Thyroid gland (tissue), 4 donors: ENCODE results near the gene XYLB.

Experiments
- CTCF ChIP-seq, 6 experiments: fragments of 200-600 bp in 3 of 6; fragments of 450-650 bp in 3 of 6; sonication (generic) in 3 of 6; IDR thresholded peaks; one replicate each; pipeline ENCODE4 v1.5.1; 2016 to 2019; ENCODE audit warnings: antibody characterized with exemption in 6 of 6, mild to moderate bottlenecking in 2 of 6, inconsistent platforms in 1 of 6, moderate library complexity in 1 of 6
- POLR2A ChIP-seq, 2 donors: fragments of 450-650 bp; IDR thresholded peaks; one replicate each; pipeline ENCODE4 v1.6.1; 2017; ENCODE audit warnings: antibody characterized with exemption in 2 of 2, mild to moderate bottlenecking in 2 of 2, moderate library complexity in 1 of 2

GRCh38 chr3:38335263-38335662 is 11.3 kb upstream of the XYLB start:
- no peak for TF ChIP-seq CTCF (IDR thresholded peaks at IDR 0.05)
- TF ChIP-seq POLR2A (IDR thresholded peaks at IDR 0.05), result no peak
